HepG2 (cell line): ENCODE measurements around the gene MARS1. TPM values are rescaled to one million over a fixed set of nuclear protein-coding genes. Genes with fewer than 3 reads are reported as not detected.

ENCODE experiments used
- ASH2L ChIP-seq: fragments of 300-600, 200-600 bp; sonication (generic); IDR thresholded peaks from 2 replicates; pipeline ENCODE4 v1.7.0; 2017; ENCODE audit warnings: low read depth, mild to moderate bottlenecking, moderate library complexity, mixed read lengths, low read length; ENCODE audit not compliant: insufficient read length
- DRAP1 ChIP-seq: IDR thresholded peaks from 2 replicates; pipeline ENCODE4 v1.6.1; 2016; ENCODE audit warnings: missing genetic modification reagents, missing compliant biosample characterization
- E2F5 ChIP-seq: sonication (generic); formaldehyde crosslinking; conservative IDR thresholded peaks from 2 replicates; pipeline ENCODE4 v1.4.0; 2020; ENCODE audit warnings: missing genetic modification reagents
- EED ChIP-seq: sonication (generic); formaldehyde crosslinking; IDR thresholded peaks from 2 replicates; pipeline ENCODE4 v1.5.0; 2020; ENCODE audit warnings: mild to moderate bottlenecking, missing genetic modification reagents
- ELF3 ChIP-seq: IDR thresholded peaks from 2 replicates; pipeline ENCODE4 v1.6.1; 2016; ENCODE audit warnings: missing genetic modification reagents, missing compliant biosample characterization
- GATA4 ChIP-seq: sonication (generic); IDR thresholded peaks from 2 replicates; pipeline ENCODE4 v1.6.1; 2016; ENCODE audit warnings: antibody characterized with exemption, low read depth, borderline replicate concordance
- ONECUT2 ChIP-seq: sonication (generic); formaldehyde crosslinking; IDR thresholded peaks from 2 replicates; pipeline ENCODE4 v1.4.0; 2020; ENCODE audit warnings: missing genetic modification reagents
- PHF21A ChIP-seq: sonication (generic); formaldehyde crosslinking; IDR thresholded peaks from 2 replicates; pipeline ENCODE4 v1.5.0; 2020; ENCODE audit warnings: mild to moderate bottlenecking, missing genetic modification reagents
- RARA ChIP-seq: IDR thresholded peaks from 2 replicates; pipeline ENCODE4 v1.6.1; 2016; ENCODE audit warnings: missing genetic modification reagents, missing compliant biosample characterization
- RFX3 ChIP-seq: IDR thresholded peaks from 2 replicates; pipeline ENCODE4 v1.6.1; 2016; ENCODE audit warnings: missing biosample characterization, missing genetic modification reagents
- SMC3 ChIP-seq: IDR thresholded peaks from 2 replicates; pipeline ENCODE4 v1.6.1; 2011; ENCODE audit warnings: low read length, improper control_type of control experiment
- SOX5 ChIP-seq: IDR thresholded peaks from 2 replicates; pipeline ENCODE4 v1.6.1; 2016; ENCODE audit warnings: borderline replicate concordance
- TAF15 ChIP-seq: fragments of 200-400 bp; formaldehyde crosslinking; IDR thresholded peaks from one replicate; pipeline ENCODE4 v1.6.1; 2018; ENCODE audit warnings: mild to moderate bottlenecking, low read depth, low read length; ENCODE audit not compliant: poor library complexity, severe bottlenecking
- TBX3 ChIP-seq: fragments of 450-650 bp; IDR thresholded peaks from 2 replicates; pipeline ENCODE4 v1.6.1; 2017; ENCODE audit warnings: antibody characterized with exemption, mild to moderate bottlenecking, inconsistent platforms, borderline replicate concordance
- TFAP4 ChIP-seq: sonication (generic); IDR thresholded peaks from 2 replicates; pipeline ENCODE4 v1.6.1; 2016; ENCODE audit warnings: low read depth, borderline replicate concordance
- THRA ChIP-seq: sonication (generic); formaldehyde crosslinking; IDR thresholded peaks from 2 replicates; pipeline ENCODE4 v1.4.0; 2020; ENCODE audit warnings: missing genetic modification reagents, borderline replicate concordance
- ZBTB26 ChIP-seq: IDR thresholded peaks from 2 replicates; pipeline ENCODE4 v1.6.1; 2016; ENCODE audit warnings: missing compliant biosample characterization, missing genetic modification reagents, borderline replicate concordance
- ZNF383 ChIP-seq: sonication (generic); formaldehyde crosslinking; IDR thresholded peaks from 2 replicates; pipeline ENCODE4 v1.4.0; 2020; ENCODE audit warnings: missing genetic modification reagents, mild to moderate bottlenecking, borderline replicate concordance
- ZNF543 ChIP-seq: sonication (generic); formaldehyde crosslinking; IDR thresholded peaks from 2 replicates; pipeline ENCODE4 v1.4.0; 2020; ENCODE audit warnings: mild to moderate bottlenecking, missing genetic modification reagents
- ZNF614 ChIP-seq: IDR thresholded peaks from 2 replicates; pipeline ENCODE4 v1.6.1; 2018; ENCODE audit warnings: missing biosample characterization, missing genetic modification reagents, inconsistent platforms, borderline replicate concordance
- ZNF792 ChIP-seq: IDR thresholded peaks from 2 replicates; pipeline ENCODE4 v1.6.1; 2016
- ZNF800 ChIP-seq: sonication (generic); formaldehyde crosslinking; IDR thresholded peaks from 2 replicates; pipeline ENCODE4 v1.4.0; 2020; ENCODE audit warnings: missing genetic modification reagents
- polyA plus RNA-seq, 8 experiments: library from polyadenylated mRNA; depleted of rRNA in 3 of 8; stranded (reverse) in 7 of 8; unstranded in 1 of 8; fragments of >200 nt; fragmentation: Illumina TruSeq in 4 of 8; extraction: Trizol in 4 of 8; gene quantifications; 2 replicates each; pipeline versions ENCODE4 v1.2.1 to v1.2.3, GENCODE V29; 2011 to 2016; ENCODE audit warnings: low read depth in 4 of 8, missing spikeins in 1 of 8, mixed read lengths in 1 of 8; ENCODE audit not compliant: insufficient read depth in 1 of 8
- total RNA-seq, 5 experiments: library from RNA; depleted of rRNA; stranded (reverse); fragments of >200 nt; fragmentation: Illumina TruSeq; extraction: Trizol; gene quantifications; 2 replicates each; pipeline ENCODE4 v1.2.3, GENCODE V29; 2016; ENCODE audit warnings: low read depth in 1 of 5

The MARS1 gene
- total and polyA plus RNA-seq, 2 of the 13 experiments (the other 11 are each of a cell fraction or from before 2014, with no cell fraction given), result 115 to 181 TPM

GRCh38 chr12:57520053-57520818 is 32.4 kb downstream of the MARS1 start, which contains the start of gene DDIT3 (continued):
- TF ChIP-seq TFAP4, result no peak
- TF ChIP-seq SMC3, result no peak
- no peak for TF ChIP-seq E2F5 (CRISPR knock-in tag)
- peak; percentile 31 for TF ChIP-seq TAF15
- TF ChIP-seq ZNF383 (CRISPR knock-in tag), result peak; percentile 78; the same call in 1 of the 2 replicates
- TF ChIP-seq ZNF800, result no peak
- TF ChIP-seq GATA4, result peak; percentile 90
- no peak for TF ChIP-seq RFX3 (CRISPR knock-in tag)
- no peak; the same call in 1 of the 2 replicates for TF ChIP-seq ZNF614 (CRISPR knock-in tag)
- TF ChIP-seq ELF3, result peak; percentile 87
- TF ChIP-seq SOX5 (CRISPR knock-in tag), result no peak
- TF ChIP-seq DRAP1 (CRISPR knock-in tag), result peak; percentile 99
- TF ChIP-seq PHF21A (CRISPR knock-in tag), result no peak
- peak; percentile 44; the same call in 1 of the 2 replicates for TF ChIP-seq ONECUT2 (CRISPR knock-in tag)
- peak; percentile 21; the same call in 1 of the 2 replicates for TF ChIP-seq ZNF543
- TF ChIP-seq THRA (CRISPR knock-in tag), result peak; percentile 68
- TF ChIP-seq ZNF792 (CRISPR knock-in tag), result no peak
- peak; percentile 59; the same call in 1 of the 2 replicates for TF ChIP-seq RARA
- peak; percentile 19; the same call in 1 of the 2 replicates for TF ChIP-seq TBX3
- peak; percentile 53 for TF ChIP-seq ASH2L
- TF ChIP-seq ZBTB26 (CRISPR knock-in tag), result 0 out of 2 replicates have a peak, but pooled peaks have one; percentile 30
- TF ChIP-seq EED (CRISPR knock-in tag), result peak; percentile 91; the same call in 1 of the 2 replicates
